HEK293T (cell line): ENCODE data around the gene MOB3C.

Experiments
- CTCF ChIA-PET: fragments of 350-600 bp; formaldehyde crosslinking; extraction: SDS; loops from one replicate; lab custom pipeline; 2021; ENCODE audit warnings: antibody characterized with exemption, inconsistent platforms; lab: Yijun Ruan, JAX
- POLR2A ChIA-PET: fragments of 350-600 bp; formaldehyde crosslinking; extraction: SDS; loops from one replicate; lab custom pipeline; 2020; ENCODE audit warnings: antibody characterized with exemption, inconsistent platforms; lab: Yijun Ruan, JAX
- DNase-seq: peaks from one replicate; pipeline ENCODE4 v3.0.0; 2012; ENCODE audit warnings: mixed read lengths; ENCODE audit errors: extremely low spot score
- ARNT ChIP-seq: fragments of 450-650 bp; IDR thresholded peaks from 2 replicates; pipeline ENCODE4 v1.6.1; 2017; ENCODE audit warnings: mild to moderate bottlenecking
- BHLHE40 ChIP-seq: fragments of 450-650 bp; IDR thresholded peaks from 2 replicates; pipeline ENCODE4 v1.6.1; 2016; ENCODE audit warnings: mild to moderate bottlenecking, moderate library complexity, borderline replicate concordance
- CTBP1 ChIP-seq: fragments of 450-650 bp; IDR thresholded peaks from 2 replicates; pipeline ENCODE4 v1.6.1; 2016; ENCODE audit warnings: borderline replicate concordance
- ELF4 ChIP-seq: fragments of 450-650 bp; IDR thresholded peaks from 2 replicates; pipeline ENCODE4 v1.6.1; 2017; ENCODE audit warnings: antibody characterized with exemption
- FOXA1 ChIP-seq: fragments of 450-650 bp; IDR thresholded peaks from 2 replicates; pipeline ENCODE4 v1.6.1; 2016; ENCODE audit warnings: mild to moderate bottlenecking
- FOXK2 ChIP-seq: fragments of 450-650 bp; IDR thresholded peaks from 2 replicates; pipeline ENCODE4 v1.6.1; 2016; ENCODE audit warnings: mild to moderate bottlenecking
- FOXM1 ChIP-seq: fragments of 450-650 bp; IDR thresholded peaks from 2 replicates; pipeline ENCODE4 v1.6.1; 2017; ENCODE audit warnings: mild to moderate bottlenecking, borderline replicate concordance
- HDGF ChIP-seq: fragments of 450-650 bp; IDR thresholded peaks from 2 replicates; pipeline ENCODE4 v1.6.1; 2017; ENCODE audit warnings: antibody characterized with exemption, borderline replicate concordance
- L3MBTL2 ChIP-seq: fragments of 450-650 bp; conservative IDR thresholded peaks from 2 replicates; pipeline ENCODE4 v1.6.1; 2016; ENCODE audit warnings: mild to moderate bottlenecking
- LEF1 ChIP-seq: fragments of 450-650 bp; IDR thresholded peaks from 2 replicates; pipeline ENCODE4 v1.6.1; 2017; ENCODE audit warnings: mild to moderate bottlenecking, borderline replicate concordance
- NFRKB ChIP-seq: fragments of 450-650 bp; IDR thresholded peaks from 2 replicates; pipeline ENCODE4 v1.6.1; 2016; ENCODE audit warnings: mild to moderate bottlenecking, moderate library complexity
- PKNOX1 ChIP-seq: fragments of 450-650 bp; IDR thresholded peaks from 2 replicates; pipeline ENCODE4 v1.6.1; 2016
- SP1 ChIP-seq: fragments of 450-650 bp; IDR thresholded peaks from 2 replicates; pipeline ENCODE4 v1.6.1; 2017
- SUZ12 ChIP-seq: fragments of 450-650 bp; IDR thresholded peaks from 2 replicates; pipeline ENCODE4 v1.6.1; 2016; ENCODE audit warnings: mild to moderate bottlenecking
- TARDBP ChIP-seq: fragments of 450-650 bp; IDR thresholded peaks from 2 replicates; pipeline ENCODE4 v1.6.1; 2016
- ZNF384 ChIP-seq: fragments of 450-650 bp; IDR thresholded peaks from 2 replicates; pipeline ENCODE4 v1.6.1; 2016

MOB3C gene

GRCh38 chr1:46617108-46617800, 643 bp upstream of the MOB3C start:
- POLR2A ChIA-PET: interaction anchor here (1.2 to 9.4 kb wide), 2 partner anchors 12 to 50 kb away, joined by 3 to 101 read pairs; partner anchors contain the start of gene MKNK1
- DNase-seq: no peak
- no peak for TF ChIP-seq L3MBTL2
- TF ChIP-seq HDGF: no peak
- TF ChIP-seq TARDBP: no peak
- no peak for TF ChIP-seq FOXK2
- no peak for TF ChIP-seq CTBP1
- TF ChIP-seq BHLHE40: no peak
- TF ChIP-seq FOXA1: no peak
- no peak for TF ChIP-seq SUZ12
- TF ChIP-seq FOXM1: no peak
- no peak for TF ChIP-seq ZNF384
- no peak for TF ChIP-seq LEF1
- TF ChIP-seq ARNT: no peak
- TF ChIP-seq SP1: no peak
- TF ChIP-seq NFRKB: no peak
- no peak for TF ChIP-seq ELF4
- TF ChIP-seq PKNOX1: no peak
- CTCF ChIA-PET: no interaction called here

- POLR2A ChIA-PET: interaction anchor here (9.4 kb wide), 1 partner anchor 10 kb away, joined by 101 read pairs; the partner anchor contains the start of gene MKNK1
- DNase-seq: no peak
- CTCF ChIA-PET: interaction anchor here (1.2 kb wide), 1 partner anchor 109 kb away, joined by 3 read pairs; no protein-coding TSS in a partner anchor
- no peak for TF ChIP-seq PKNOX1
- TF ChIP-seq BHLHE40: no peak
- TF ChIP-seq FOXA1: no peak
- TF ChIP-seq SP1: no peak
- no peak for TF ChIP-seq TARDBP
Measured at GRCh38 chr1:46615735-46616134, 876 bp downstream of the MOB3C start.

- ChIA-PET POLR2A (interaction anchor here (1.5 to 9.4 kb wide), 2 partner anchors 9 to 104 kb away, joined by 4 to 101 read pairs; partner anchors contain the start of genes EFCAB14 and MKNK1), CTCF (interaction anchor here (1.2 kb wide), 1 partner anchor 110 kb away, joined by 3 read pairs; no protein-coding TSS in a partner anchor)
- DNase-seq: no peak
- TF ChIP-seq HDGF (no peak), ZNF384 (no peak), CTBP1 (no peak), NFRKB (no peak), TARDBP (no peak), SP1 (no peak), BHLHE40 (no peak), SUZ12 (no peak), FOXK2 (no peak), ELF4 (no peak), PKNOX1 (no peak), ARNT (no peak), LEF1 (no peak), FOXA1 (no peak)
Measured at GRCh38 chr1:46615088-46615487, 1.5 kb downstream of the MOB3C start.

GRCh38 chr1:46614604-46614984, 2.0 kb downstream of the MOB3C start:
- TF ChIP-seq CTBP1 (no peak), ELF4 (no peak), LEF1 (no peak)
- DNase-seq: no peak
- ChIA-PET POLR2A (interaction anchor here (1.5 to 9.4 kb wide), 2 partner anchors 9 to 105 kb away, joined by 4 to 101 read pairs; partner anchors contain the start of genes EFCAB14 and MKNK1), CTCF (interaction anchor here (1.0 to 1.4 kb wide), 2 partner anchors 9 to 10 kb away, joined by 3 read pairs; partner anchors contain the start of gene MKNK1)

GRCh38 chr1:46613661-46614603, 2.7 kb downstream of the MOB3C start:
- DNase-seq: no peak
- ChIA-PET POLR2A (interaction anchor here (1.5 to 9.4 kb wide), 2 partner anchors 8 to 105 kb away, joined by 4 to 101 read pairs; partner anchors contain the start of genes EFCAB14 and MKNK1), CTCF (interaction anchor here (1.0 to 1.4 kb wide), 2 partner anchors 10 kb away, joined by 3 read pairs; partner anchors contain the start of gene MKNK1)
- TF ChIP-seq ELF4 (no peak), NFRKB (no peak), FOXM1 (no peak)
